Fibroblast of villous mesenchyme (primary cell): ENCODE data around the gene PANK4. TPM values are rescaled to one million over a fixed set of nuclear protein-coding genes. Genes with fewer than 3 reads are reported as not detected.

Experiments used
- DNase-seq: peaks from one replicate; pipeline ENCODE4 v3.0.0-alpha.2; 2010; ENCODE audit warnings: low read depth
- H3K4me3 ChIP-seq: 2 replicates; pipeline ENCODE4 v1.5.1; 2011; ENCODE audit warnings: low read depth, mild to moderate bottlenecking, low read length
- CTCF ChIP-seq: IDR thresholded peaks from 2 replicates; pipeline ENCODE4 v1.5.1; 2012; ENCODE audit warnings: low read depth, mild to moderate bottlenecking, low read length; ENCODE audit not compliant: insufficient read depth
- total RNA-seq: library from RNA; depleted of rRNA; stranded (reverse); fragments of >200 nt; gene quantifications from 2 replicates; pipeline ENCODE4 v1.2.3, GENCODE V29; 2012

PANK4 gene
- total RNA-seq, 1 donor, result 27.6 TPM

GRCh38 chr1:2468540-2468939 lies 57.9 kb downstream of the PANK4 start:
- DNase-seq, result no peak
- TF ChIP-seq CTCF, result no peak
- H3K4me3 ChIP-seq, result no peak overlapping the region

GRCh38 chr1:2468041-2468472 lies 58.3 kb downstream of the PANK4 start:
- no peak overlapping the region for H3K4me3 ChIP-seq
- DNase-seq, result peak; percentile 22
- no peak for TF ChIP-seq CTCF

- TF ChIP-seq CTCF, result no peak
- DNase-seq, result no peak
- H3K4me3 ChIP-seq, result no peak overlapping the region
These were observed 59.3 kb downstream of the PANK4 start for GRCh38 chr1:2466958-2467554.

GRCh38 chr1:2466270-2466665 lies 60.1 kb downstream of the PANK4 start:
- no peak overlapping the region for H3K4me3 ChIP-seq
- TF ChIP-seq CTCF, result no peak
- no peak for DNase-seq

- DNase-seq, result no peak
- no peak for TF ChIP-seq CTCF
- H3K4me3 ChIP-seq, result no peak overlapping the region
These were observed 60.8 kb downstream of the PANK4 start for GRCh38 chr1:2465371-2466269.

GRCh38 chr1:2463396-2463795 lies 63.0 kb downstream of the PANK4 start:
- no peak for TF ChIP-seq CTCF
- H3K4me3 ChIP-seq, result no peak overlapping the region
- no peak for DNase-seq
